Measurements from ENCODE around the gene PRRT2.
"Not testable (repeated sequence)": the region's sequence is repeated elsewhere in the genome, so short reads cannot be mapped to it uniquely, and the experiment has no call there.

The PRRT2 gene

DNA sequence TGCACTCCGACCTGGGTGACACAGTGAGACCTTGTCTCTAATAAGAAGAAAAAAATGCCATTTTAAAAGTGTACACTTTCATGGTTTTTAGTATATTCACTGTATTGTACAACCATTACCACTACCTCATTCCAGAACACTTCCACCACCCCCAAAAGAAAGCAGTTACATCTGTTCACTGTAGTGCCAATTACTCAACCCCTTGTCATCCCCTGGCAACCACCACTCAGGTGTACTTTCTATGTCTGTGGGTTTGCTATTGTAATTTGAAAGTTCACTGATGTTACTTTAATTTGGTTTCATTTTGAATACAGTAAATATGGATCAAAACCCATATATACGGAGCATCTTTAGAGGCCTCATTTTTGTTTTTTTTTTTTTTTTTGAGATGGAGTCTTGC is 27.8 kb upstream of the PRRT2 start:
- DNase-seq (ENCODE audit: low spot score in 2 of 2) (no peak), ATAC-seq (peak; percentile 88)
- H3K36me3 Mint-ChIP-seq: peaks cover 5% of the 10 kb centered on the region
- no peak overlapping the region for H3K4me3 Mint-ChIP-seq
- H3K4me1 Mint-ChIP-seq: peaks cover 17% of the 10 kb centered on the region
- no peak overlapping the region for H3K27ac Mint-ChIP-seq
- H3K9me3 Mint-ChIP-seq: no peaks in the 10 kb centered on the region

- Mint-ChIP-seq H3K4me3 (peak overlapping the region; percentile 65), H3K9me3 (no peaks in the 10 kb centered on the region), H3K27ac (peak overlapping the region; percentile 48), H3K36me3 (peaks cover 9% of the 10 kb centered on the region), H3K4me1 (peaks cover 21% of the 10 kb centered on the region)
- DNase-seq (ENCODE audit: low spot score in 2 of 2): peak; percentile 64 to 85
- peak; percentile 87 for ATAC-seq
These were observed 27.0 kb upstream of the PRRT2 start for GRCh38 chr16:29784901-29785500.

DNA sequence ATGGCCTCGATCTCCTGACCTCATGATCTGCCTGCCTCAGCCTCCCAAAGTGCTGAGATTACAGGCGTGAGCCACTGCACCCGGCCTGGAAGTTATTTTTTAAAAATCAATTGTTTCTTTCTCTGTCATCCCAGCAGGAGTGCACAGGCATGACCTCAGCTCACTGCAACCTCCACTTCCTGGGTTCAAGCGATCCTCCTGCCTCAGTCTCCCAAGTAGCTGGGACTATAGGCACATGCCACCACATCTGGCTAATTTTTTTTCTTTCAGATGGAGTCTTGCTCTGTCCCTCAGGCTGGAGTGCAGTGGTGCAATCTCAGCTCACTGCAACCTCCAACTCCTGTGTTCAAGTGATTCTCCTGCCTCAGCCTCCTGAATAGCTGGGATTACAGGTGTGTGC is 24.8 kb upstream of the PRRT2 start:
- H3K27ac Mint-ChIP-seq; DNase-seq (ENCODE audit: low spot score in 2 of 2); H3K9me3 Mint-ChIP-seq; H3K4me3 Mint-ChIP-seq; ATAC-seq: not testable (repeated sequence)
- peaks cover 27% of the 10 kb centered on the region for H3K36me3 Mint-ChIP-seq
- peaks cover 37% of the 10 kb centered on the region for H3K4me1 Mint-ChIP-seq

- Mint-ChIP-seq H3K4me1 (peaks cover 45% of the 10 kb centered on the region), H3K27ac (peak overlapping the region; percentile 91), H3K4me3 (peak overlapping the region; percentile 92), H3K36me3 (peaks cover 35% of the 10 kb centered on the region), H3K9me3 (no peaks in the 10 kb centered on the region)
- ATAC-seq: no peak
- DNase-seq (ENCODE audit: low spot score in 2 of 2): no peak
These were observed 22.2 kb upstream of the PRRT2 start for GRCh38 chr16:29789775-29790182.

DNA sequence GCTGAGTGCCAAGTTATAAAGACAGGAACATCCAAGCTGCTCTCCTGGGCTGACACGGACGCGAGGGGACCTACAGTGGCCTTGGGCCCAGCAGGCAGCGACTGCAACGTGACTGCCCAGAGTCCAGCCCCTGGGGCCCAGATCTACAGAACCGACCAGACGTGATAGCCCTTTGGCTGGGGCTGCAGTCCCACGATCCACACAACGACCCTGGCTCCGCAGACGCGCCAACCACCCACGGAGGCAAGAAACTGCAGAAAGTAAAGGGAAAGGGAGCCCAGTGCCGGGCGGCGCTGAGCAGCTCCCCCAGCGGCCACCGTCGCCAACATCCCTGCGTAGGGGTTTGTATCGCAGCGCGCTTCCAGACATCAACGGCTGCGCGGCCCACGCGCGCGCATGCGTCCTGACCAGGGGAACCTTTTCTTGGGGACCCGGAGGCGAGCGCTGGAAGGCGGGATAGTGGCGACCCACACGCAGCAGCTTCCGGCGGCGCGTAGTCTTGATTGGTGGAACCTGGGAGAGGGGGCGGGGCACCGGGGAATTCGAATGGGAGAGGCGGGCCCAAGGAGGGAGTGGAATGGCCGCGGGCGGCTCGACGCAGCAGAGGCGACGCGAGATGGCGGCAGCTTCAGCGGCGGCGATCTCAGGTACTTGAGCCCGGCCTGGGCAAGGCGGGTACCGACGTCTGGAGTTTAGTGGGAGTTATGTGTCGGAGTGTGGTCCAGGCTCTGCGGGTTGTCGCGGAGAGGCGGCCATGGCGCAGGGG is 21.6 kb upstream of the PRRT2 start, which contains the start of gene KIF22:
TSS of gene KIF22 (plus strand) at position 569 of the 766 bp plus-strand sequence. CDS start at position 578, 9 bp downstream.
- peaks cover 40% of the 10 kb centered on the region for H3K4me1 Mint-ChIP-seq
- ATAC-seq (peak; percentile 96), DNase-seq (ENCODE audit: low spot score in 2 of 2) (peak; percentile 99 to 100)
- peaks cover 41% of the 10 kb centered on the region for H3K36me3 Mint-ChIP-seq
- H3K9me3 Mint-ChIP-seq: no peaks in the 10 kb centered on the region
- peak within 1 kb of the TSS; percentile 92 for H3K4me3 Mint-ChIP-seq
- H3K27ac Mint-ChIP-seq: peak within 1 kb of the TSS; percentile 91

DNA sequence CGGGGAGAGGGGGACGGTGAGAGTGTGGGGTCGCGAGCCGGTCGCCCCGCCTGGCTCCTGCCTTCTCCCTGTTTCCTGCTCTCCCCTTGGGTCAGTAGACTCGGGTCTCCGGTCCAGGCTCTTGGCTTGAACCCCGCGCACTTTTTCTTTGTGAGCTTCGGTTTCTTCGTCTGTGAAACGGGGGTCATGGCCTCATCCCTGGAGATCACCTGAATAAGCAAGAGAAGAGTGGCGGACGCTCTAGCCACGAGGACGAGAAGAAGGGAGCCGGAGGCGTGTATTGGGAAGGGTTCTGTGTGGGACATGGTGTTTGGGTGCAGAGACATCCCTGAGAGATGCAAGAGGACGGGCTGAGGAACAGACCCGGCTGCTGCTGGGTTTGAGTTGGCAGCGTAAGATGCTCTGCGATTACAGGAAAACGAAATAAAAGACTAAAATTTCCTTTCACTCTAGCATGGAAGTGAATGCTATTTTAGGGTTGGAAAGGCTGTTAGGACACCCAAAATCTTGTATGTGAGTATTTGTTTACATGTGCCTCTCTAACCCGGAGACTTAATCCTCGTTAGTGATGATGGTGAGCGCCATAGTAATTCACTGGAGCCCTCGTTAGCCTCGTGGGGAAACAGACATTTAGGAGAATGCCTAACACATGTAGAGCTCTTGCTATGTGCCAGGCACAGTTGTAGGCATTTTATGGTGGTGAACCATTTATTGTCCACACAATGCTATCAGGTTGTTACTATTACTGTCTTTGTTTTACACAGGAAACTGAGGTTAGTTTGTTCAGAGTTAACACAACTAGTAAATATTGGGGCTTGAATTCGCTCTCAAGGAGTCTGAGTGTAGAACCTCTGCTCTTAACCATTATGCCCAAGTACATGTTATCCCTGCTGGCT is 20.8 kb upstream of the PRRT2 start:
- Mint-ChIP-seq H3K27ac (peak overlapping the region; percentile 91), H3K36me3 (peaks cover 49% of the 10 kb centered on the region), H3K4me3 (peak overlapping the region; percentile 92), H3K4me1 (peaks cover 36% of the 10 kb centered on the region), H3K9me3 (no peaks in the 10 kb centered on the region)
- ATAC-seq (peak; percentile 1), DNase-seq (ENCODE audit: low spot score in 2 of 2) (no peak)

DNA sequence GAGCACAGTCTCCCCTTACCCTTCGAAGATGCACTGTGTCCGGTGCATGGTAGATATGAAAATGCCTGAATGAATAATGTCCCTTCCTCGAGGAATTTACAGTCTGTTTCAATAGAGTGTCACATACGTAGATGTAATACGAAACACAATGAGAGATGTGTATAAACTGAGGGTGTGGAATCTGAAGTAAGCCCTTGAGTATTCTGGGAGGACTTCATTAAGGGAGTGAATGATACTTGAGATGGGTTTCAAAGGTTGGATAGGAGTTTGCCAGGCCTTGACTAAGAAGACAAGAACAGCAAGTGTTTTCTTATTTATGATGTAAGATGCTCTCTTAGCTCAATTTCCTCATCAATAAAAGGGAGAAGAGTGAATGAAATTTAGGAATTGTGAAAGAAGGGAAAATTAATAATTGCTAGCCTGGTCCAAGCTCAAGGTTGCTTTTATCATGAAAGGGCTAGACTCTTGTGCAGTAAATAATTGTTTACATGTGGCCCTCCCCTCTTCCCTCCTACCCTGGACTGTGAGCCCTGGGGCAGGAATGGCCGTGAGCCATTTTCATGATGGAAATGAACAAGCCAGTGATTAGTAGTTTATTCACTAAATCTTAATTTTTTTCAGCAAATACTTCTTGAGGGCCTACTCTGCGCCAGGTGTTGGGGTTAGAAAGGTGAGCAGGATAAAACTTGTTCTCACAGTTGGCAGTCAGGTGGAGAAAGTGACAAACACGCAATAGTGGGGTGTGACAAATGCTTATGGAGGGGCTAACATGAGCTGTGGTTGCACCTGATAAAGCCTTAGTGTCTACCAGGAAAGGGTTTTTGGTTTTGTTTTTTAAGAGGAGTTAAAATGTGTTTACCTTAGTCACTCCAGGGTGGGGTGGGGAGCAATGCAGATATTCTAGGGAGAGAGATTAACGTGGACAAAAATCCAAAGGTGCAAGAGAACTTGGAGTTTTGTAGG is 19.9 kb upstream of the PRRT2 start:
- DNase-seq (ENCODE audit: low spot score in 2 of 2): no peak
- Mint-ChIP-seq H3K9me3 (no peaks in the 10 kb centered on the region), H3K4me1 (peaks cover 36% of the 10 kb centered on the region), H3K36me3 (peaks cover 58% of the 10 kb centered on the region), H3K4me3 (peak overlapping the region; percentile 92), H3K27ac (peak overlapping the region; percentile 91)
- ATAC-seq: no peak

- H3K27ac Mint-ChIP-seq: peak overlapping the region; percentile 91
- peaks cover 36% of the 10 kb centered on the region for H3K4me1 Mint-ChIP-seq
- peak overlapping the region; percentile 92 for H3K4me3 Mint-ChIP-seq
- DNase-seq (ENCODE audit: low spot score in 2 of 2); H3K9me3 Mint-ChIP-seq; ATAC-seq: not testable (repeated sequence)
- peaks cover 68% of the 10 kb centered on the region for H3K36me3 Mint-ChIP-seq
These were observed 18.8 kb upstream of the PRRT2 start for GRCh38 chr16:29793153-29793552.

- Mint-ChIP-seq H3K9me3 (no peaks in the 10 kb centered on the region), H3K36me3 (peaks cover 79% of the 10 kb centered on the region), H3K4me1 (peaks cover 36% of the 10 kb centered on the region), H3K27ac (peak overlapping the region; percentile 29), H3K4me3 (no peak overlapping the region)
- ATAC-seq (no peak), DNase-seq (ENCODE audit: low spot score in 2 of 2) (no peak)
These were observed 17.7 kb upstream of the PRRT2 start for GRCh38 chr16:29794231-29794710.

- H3K4me3 Mint-ChIP-seq: no peak overlapping the region
- H3K27ac Mint-ChIP-seq: peak overlapping the region; percentile 100
- DNase-seq (ENCODE audit: low spot score in 2 of 2) (no peak), ATAC-seq (no peak)
- peaks cover 30% of the 10 kb centered on the region for H3K4me1 Mint-ChIP-seq
- H3K9me3 Mint-ChIP-seq: no peaks in the 10 kb centered on the region
- peaks cover 92% of the 10 kb centered on the region for H3K36me3 Mint-ChIP-seq
These were observed 9.5 kb upstream of the PRRT2 start for GRCh38 chr16:29802416-29802935.

- H3K4me1 Mint-ChIP-seq: peaks cover 45% of the 10 kb centered on the region
- H3K9me3 Mint-ChIP-seq: no peaks in the 10 kb centered on the region
- H3K4me3 Mint-ChIP-seq: peak overlapping the region; percentile 97
These were observed 8.0 kb upstream of the PRRT2 start for GRCh38 chr16:29804020-29804419.

DNA sequence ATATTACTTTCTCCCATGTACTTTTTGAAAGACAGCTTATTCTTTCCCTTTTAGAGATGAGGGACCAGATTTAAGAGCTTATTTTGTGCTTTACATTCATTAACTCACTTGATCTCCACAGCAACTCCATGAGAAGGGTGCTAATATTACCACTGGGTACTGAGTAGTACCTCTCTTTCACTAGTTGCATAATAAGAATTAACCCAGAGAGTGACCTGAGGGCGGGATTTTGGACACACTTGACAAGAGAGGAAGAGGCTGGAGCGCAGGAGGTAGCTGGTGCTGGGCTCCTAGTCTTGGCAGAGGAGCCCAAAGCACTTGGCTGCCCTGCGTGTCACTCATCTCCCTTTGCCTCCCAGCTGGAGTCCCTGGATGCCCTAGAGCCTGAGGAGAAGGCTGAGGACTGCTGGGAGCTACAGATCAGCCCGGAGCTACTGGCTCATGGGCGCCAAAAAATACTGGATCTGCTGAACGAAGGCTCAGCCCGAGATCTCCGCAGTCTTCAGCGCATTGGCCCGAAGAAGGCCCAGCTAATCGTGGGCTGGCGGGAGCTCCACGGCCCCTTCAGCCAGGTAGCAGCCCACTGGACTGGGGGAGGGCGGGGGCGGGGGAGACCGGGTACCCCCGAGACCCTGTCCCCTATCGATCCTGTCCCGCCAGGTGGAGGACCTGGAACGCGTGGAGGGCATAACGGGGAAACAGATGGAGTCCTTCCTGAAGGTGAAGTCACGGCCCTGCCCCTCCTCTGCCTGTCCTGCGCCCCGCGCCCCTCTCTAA is 7.3 kb upstream of the PRRT2 start:
- ATAC-seq: no peak
- no peaks in the 10 kb centered on the region for H3K9me3 Mint-ChIP-seq
- peaks cover 94% of the 10 kb centered on the region for H3K36me3 Mint-ChIP-seq
- peak overlapping the region; percentile 97 for H3K4me3 Mint-ChIP-seq
- H3K4me1 Mint-ChIP-seq: peaks cover 47% of the 10 kb centered on the region
- peak overlapping the region; percentile 100 for H3K27ac Mint-ChIP-seq
- no peak for DNase-seq (ENCODE audit: low spot score in 2 of 2)

More at GRCh38 chr16:29804020-29804419, 8.0 kb upstream of the PRRT2 start:
- DNase-seq (ENCODE audit: low spot score in 2 of 2) (no peak), ATAC-seq (no peak)
- peaks cover 92% of the 10 kb centered on the region for H3K36me3 Mint-ChIP-seq
- H3K27ac Mint-ChIP-seq: peak overlapping the region; percentile 100
